Measurements from ENCODE around the gene MTPN.

DNA sequence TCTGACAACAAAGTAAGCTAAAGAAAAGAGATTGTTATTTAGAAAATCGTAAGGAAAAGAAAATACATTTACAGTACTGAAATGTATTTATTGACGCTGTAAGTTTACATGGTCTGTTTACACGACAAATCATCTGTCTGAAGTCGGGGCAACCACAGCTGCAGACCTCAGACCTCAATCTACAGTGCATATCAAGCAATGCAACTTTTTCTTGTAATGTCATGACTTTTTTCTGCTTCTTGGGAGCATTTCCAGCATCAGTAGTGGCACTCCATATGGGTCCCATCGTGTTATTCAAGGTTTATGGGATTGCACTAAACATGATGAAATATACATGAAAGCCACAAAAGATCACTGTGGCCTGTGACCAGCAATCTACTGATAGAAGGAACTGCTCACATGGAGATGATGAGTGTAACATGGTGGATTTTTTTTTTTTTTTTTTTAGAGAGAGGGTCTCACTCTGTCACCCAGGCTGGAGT lies 77.1 kb downstream of the MTPN start:
- TF ChIP-seq POLR2AphosphoS5 (IDR thresholded peaks at IDR 0.05; ENCODE audit: borderline replicate concordance, low read depth, low read length), result no peak
- no peak for TF ChIP-seq EZH2 (IDR thresholded peaks at IDR 0.05)
